ENCODE measurements around the gene BSG.

BSG gene

GRCh38 chr19:540867-541637 lies 31.3 kb upstream of the BSG start:
- DNase-seq (ENCODE audit: low read depth in 3 of 3): no peak

- DNase-seq (ENCODE audit: low read depth in 3 of 3): no peak
These were observed 30.7 kb upstream of the BSG start for GRCh38 chr19:541699-542098.

DNA sequence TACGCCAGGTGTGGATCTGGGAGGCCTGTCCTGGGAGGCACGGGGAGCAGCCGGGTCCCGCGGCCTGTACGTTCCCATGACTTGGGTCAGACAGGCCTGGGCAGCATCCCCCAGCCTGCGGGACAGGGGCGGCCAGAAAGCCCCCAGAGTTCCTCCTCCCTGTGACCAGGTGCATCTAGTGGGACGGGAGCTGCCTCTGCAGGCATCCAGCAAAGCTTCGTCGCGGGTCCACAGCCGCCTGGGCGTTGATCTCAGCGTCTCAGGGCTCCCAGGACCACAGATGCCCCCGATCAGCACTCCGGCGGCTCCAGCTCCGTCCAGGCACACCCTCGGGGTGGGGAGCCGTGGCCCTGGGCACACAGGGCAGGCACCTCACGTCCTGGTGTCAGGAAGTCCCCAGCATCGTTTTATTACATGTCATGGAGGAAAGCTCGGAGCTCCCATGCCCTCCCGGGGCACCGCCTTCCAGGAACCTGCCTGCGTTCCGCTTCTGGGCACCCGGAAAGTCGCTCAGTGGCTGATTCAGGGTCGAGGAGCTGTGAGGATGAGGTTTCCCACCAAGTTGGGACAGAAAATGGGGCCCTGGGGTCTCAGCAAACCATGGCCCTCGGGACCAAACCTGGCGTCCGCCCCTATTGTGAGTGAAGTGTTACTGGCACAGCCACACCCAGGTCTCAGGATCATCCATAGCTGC lies 30.1 kb upstream of the BSG start:
- no peak for DNase-seq (ENCODE audit: low read depth in 3 of 3)

DNA sequence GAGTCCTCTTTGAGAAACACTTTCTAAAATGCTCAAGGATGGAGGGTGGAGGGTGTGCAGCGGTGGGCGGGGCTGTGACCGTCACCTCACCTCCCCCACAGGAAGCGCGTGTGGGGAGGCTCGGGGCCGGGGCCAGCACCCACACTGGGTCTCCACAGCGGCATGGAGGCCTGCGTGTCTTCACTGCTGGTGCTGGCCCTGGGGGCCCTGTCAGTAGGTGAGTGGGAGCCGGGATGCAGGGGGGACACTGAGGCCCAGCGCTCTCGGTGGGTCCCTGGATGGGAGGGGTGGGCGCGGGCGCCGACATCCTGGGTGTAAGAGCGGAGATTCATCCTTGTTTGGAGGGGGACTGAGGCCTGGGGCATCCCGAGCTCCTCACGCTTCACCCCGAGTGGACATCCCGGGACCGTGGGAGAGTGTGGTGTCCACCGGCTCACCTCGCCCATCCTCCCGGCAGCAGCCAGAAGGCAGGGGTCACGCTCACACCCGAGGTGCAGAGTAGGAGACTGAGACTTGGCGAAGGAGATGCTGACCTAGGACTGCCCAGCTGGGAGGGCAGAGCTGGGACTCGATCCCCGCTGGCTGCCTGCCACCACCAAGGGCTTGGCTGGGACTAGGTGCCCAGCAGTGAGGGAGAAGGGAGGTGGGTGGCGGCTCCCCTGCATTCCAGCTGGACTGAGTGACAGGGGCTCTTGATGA lies 28.3 kb upstream of the BSG start, which contains the start of gene GZMM:
GZMM (plus strand) TSS at position 144 of the 699 bp plus-strand sequence; CDS start at position 163, 19 bp downstream.
- peak; percentile 35 to 72 (median 52) for DNase-seq (ENCODE audit: low read depth in 3 of 3)

- DNase-seq (ENCODE audit: low read depth in 3 of 3): no peak
These were observed 25.3 kb upstream of the BSG start for GRCh38 chr19:547117-547516.

- no peak for DNase-seq (ENCODE audit: low read depth in 3 of 3)
These were observed 24.3 kb upstream of the BSG start for GRCh38 chr19:547836-548720.

DNA sequence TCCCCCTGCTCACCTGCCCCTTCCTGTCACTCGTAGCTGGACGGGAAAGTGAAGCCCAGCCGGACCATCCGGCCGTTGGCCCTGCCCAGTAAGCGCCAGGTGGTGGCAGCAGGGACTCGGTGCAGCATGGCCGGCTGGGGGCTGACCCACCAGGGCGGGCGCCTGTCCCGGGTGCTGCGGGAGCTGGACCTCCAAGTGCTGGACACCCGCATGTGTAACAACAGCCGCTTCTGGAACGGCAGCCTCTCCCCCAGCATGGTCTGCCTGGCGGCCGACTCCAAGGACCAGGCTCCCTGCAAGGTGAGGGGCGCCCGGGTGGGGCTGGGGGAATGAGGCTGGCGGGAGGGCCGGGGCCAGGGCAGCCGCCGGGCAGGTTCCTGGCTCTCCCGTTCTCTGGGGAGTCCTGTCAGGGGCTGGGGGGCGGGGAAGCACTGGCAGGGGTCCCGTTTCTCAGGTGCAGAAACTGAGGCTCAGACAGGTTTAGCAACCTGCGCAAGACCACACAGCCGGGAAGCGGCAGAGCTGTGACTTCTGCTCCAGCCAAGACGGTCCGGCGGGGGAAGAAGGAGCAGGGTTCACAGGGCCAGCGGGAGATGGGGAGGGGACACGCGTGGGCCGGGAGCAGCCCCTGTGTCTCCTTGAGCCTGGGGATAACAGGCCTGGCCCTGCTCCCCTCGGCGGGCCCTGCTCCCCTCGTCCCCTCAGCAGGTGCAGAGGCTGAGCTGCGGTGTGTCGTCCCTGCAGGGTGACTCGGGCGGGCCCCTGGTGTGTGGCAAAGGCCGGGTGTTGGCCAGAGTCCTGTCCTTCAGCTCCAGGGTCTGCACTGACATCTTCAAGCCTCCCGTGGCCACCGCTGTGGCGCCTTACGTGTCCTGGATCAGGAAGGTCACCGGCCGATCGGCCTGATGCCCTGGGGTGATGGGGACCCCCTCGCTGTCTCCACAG lies 23.2 kb upstream of the BSG start:
- DNase-seq (ENCODE audit: low read depth in 3 of 3): no peak

DNA sequence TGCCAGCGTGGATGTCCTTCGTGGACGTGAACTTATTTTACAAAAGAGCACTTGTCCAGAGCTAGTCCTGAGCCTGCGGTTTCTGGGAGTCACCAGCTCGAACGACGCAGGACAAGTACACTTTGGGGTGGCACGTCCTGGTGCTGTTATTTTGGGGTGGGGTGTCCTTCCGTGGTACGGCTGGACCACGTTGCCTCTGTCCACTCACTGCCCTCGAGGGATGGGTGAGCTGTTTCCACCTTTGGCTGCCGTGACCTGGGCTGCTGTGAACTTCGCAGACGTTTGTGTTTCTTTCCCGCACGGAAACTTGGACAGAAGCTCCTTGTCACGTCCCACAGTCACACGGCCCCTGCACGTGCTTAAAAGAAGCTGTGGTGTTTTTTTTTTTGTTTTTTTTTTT lies 17.6 kb upstream of the BSG start:
- DNase-seq (ENCODE audit: low read depth in 3 of 3): no peak

- DNase-seq (ENCODE audit: low read depth in 3 of 3): no peak
These were observed 17.0 kb upstream of the BSG start for GRCh38 chr19:555474-555808.

DNA sequence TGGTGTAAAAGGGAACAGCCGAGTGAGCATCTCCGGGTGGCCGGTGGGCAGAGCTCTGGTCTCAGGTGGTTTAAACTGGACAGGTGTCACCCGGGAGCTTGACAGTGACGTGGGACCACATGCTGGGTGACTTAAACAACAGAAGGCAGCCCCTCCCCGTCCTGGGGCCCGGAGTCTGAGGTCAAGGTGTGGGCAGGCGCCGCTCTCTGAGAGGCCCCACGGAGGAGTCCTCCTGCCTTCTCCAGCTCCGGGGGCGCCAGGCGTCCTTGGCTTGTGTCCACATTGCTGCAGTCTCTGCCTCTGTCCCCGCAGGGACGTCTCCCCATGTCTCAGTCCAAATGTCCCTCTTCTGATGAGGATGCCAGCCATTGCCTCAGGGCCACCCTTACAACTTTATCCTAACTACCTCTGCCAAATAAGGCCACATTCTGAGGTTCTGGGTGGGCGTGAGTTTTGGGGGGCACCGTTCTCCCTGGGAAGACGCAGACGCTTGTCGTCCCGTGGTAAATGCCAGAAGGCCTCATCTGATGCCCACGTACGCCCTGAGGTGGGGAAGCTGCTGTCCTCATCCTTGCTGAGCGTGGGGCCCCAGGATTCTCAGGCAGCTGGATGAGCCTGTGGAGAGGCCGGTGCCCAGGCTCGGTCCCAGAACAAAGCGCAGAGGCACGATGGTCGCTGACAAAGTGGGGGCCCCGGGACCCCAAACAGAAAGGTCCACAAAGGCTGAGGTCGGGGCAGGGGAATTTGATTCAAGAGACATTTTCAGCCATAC lies 15.6 kb upstream of the BSG start:
- no peak for DNase-seq (ENCODE audit: low read depth in 3 of 3)

DNA sequence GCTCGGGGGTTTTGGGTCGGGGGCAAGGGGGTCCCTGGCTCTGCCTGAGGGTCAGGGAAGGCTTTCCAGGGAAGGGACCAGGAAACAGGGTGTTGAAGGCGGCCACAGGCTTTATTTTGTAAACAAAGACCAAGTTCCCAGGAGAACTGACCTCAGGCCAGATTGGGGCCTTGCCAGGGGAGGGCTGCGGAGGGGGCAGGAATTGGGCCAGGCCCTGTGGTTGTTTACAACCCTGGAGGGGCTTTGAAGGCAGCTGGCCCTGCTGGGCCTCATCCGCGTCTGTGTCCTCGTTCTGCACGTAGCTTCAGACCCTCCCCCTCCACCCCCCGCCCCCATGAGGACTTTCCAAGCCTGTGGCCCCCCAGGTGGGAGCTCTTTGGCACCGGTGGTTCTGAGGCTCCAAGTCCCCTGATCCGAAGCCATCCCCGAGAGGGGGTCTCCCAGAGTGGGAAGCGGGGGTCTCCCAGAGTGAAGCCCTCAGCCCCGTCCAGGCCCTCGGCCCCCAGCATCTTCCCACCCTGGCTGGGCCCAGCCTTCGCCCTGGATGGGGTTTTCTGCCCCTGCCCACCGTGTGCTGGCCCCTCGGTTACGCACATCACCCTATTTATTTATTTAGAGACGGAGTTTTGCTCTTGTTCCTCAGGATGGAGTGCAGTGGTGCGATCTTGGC lies 13.5 kb upstream of the BSG start:
- DNase-seq (ENCODE audit: low read depth in 3 of 3): no peak

DNA sequence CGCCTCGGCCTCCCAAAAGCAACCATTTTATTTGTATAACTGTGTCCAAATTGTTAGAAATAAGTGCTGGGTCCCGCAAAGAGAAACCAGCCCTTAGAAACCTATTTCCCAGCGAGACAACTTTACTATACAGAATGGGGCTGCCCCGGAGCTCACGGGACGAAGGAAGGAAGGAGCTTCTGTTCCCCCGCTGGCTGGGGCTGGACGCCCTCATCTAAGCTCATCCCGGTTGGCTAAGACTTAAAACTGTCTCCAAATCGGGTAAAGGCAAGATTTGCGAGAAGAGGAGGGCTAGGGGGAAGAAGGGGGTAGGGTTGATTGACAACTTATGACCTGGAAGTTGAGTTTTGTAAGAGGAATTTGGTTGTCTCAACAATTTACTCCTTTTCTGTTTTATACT lies 12.3 kb upstream of the BSG start:
- DNase-seq (ENCODE audit: low read depth in 3 of 3): no peak

GRCh38 chr19:566403-566802 lies 6.0 kb upstream of the BSG start:
- no peak for DNase-seq (ENCODE audit: low read depth in 3 of 3)

- no peak for DNase-seq (ENCODE audit: low read depth in 3 of 3)
These were observed 5.6 kb upstream of the BSG start for GRCh38 chr19:566844-567243.

DNA sequence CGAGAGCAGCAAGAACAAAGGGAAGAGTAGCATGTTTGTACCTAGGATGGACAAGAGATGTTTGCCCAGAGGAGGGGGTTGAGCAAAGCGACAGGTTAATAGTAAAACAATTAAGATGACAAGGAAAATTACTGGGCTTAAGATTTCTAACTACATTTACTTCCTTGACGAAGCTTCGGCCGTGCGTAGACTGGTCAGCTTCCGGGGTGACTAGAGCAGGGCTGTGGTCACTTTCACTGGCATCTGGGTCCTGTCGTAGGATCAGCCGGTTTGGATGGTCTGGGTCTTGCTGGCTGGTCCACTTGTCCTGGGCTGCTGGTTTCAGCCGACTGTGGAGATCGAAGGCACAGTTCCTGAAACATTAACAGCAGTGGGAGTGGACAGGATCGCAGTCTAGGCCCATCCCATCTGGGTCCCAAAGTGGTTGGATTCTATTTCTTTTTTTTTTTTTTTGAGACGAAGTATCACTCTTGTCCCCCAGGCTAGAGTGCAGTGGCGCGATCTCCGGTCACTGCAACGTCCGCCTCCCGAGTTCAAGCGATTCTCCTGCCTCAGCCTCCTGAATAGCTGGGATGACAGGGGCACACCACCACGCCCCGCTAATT lies 5.0 kb upstream of the BSG start:
- DNase-seq (ENCODE audit: low read depth in 3 of 3): no peak

DNA sequence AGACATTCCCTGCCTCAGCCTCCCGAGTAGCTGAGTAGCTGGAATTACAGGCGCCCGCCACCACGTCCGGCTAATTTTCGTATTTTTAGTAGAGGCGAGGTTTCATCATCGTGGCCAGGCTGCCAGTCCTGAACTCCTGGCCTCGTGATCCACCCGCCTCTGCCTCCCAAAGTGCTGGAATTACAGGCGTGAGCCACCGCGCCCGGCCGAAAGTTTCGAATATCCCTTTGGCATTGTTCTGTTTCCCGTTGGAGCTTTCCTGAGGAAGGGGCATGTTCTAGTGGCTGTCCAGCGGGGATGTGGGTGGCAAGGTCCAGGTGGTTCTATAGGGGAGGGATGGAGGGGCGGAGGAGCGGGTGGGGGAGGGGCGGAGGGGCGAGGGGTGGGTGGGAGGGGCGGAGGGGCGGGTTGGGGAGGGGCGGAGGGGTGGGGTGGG lies 2.1 kb upstream of the BSG start:
- DNase-seq (ENCODE audit: low read depth in 3 of 3): no peak

DNA sequence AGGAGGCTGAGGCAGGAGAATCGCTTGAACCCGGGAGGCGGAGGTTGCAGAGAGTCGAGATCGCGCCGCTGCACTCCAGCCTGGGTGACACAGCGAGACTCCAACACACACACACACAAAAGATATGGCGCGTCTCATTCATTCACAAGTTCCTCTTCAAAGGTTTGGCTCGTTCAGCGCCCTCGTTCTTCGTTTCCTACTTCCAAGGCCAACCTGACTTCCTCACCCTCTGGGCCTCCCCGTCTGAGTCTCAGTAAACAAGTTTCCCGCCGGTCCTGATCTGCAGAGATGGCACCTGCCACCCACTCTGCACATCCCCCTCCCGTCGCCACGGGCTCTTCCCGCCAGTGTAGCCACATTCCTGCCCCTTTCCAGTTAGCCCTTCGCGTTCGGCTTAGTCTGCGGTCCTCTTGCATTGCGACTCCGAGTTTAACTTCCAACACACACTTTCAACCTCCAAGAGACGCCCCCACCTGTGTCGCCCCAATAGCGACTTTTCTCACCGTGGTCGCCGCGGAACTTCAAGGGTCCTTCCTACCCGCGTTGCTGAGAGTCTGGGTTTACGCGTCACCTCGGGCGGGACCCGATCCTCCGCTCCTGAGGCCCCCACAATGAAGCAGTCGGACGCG lies 1.3 kb upstream of the BSG start:
- peak in 2 of 3 experiments; percentile 22 to 40 for DNase-seq (ENCODE audit: low read depth in 3 of 3)

DNA sequence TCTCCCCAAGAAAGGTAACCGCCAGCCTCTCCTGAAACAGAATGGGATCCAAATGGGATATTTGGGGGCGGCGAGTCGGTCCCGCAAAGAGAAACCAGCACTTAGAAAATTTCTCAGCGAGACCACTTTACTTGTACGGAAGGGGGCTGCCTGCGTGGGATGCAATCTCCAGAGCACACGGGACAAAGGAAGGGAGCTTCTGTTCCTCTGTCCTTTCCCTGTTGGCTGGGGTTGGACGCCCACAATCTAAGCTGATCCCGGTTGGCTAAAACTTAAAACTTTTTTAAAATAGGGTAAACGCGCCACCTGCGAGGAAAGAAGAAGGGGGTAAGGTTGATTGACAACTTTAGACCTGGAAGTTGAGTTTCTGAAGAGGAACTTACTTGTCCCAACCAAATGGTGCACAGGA lies 826 bp upstream of the BSG start:
- DNase-seq (ENCODE audit: low read depth in 3 of 3): no peak

Measured in stimulated activated CD4-positive, alpha-beta T cell treated with anti-CD3 and anti-CD28 coated beads, TNF-alpha, amount 100 ng/mL, for 24 hours (primary cell).